HEK293 (cell line): ENCODE measurements around the gene HIVEP2.

Experiments used
- BCL11A ChIP-seq: fragments of 450-650 bp; formaldehyde crosslinking; IDR thresholded peaks from 2 replicates; pipeline ENCODE4 v1.5.1; 2016; ENCODE audit warnings: low read depth, missing biosample characterization, missing genetic modification characterization
- CTCF ChIP-seq: fragments of 450-650 bp; formaldehyde crosslinking; IDR thresholded peaks from 2 replicates; pipeline ENCODE4 v1.5.1; 2016; ENCODE audit warnings: missing biosample characterization, missing genetic modification characterization
- FEZF1 ChIP-seq: fragments of 450-650 bp; formaldehyde crosslinking; IDR thresholded peaks from 2 replicates; pipeline ENCODE4 v1.5.1; 2016; ENCODE audit warnings: missing biosample characterization, missing genetic modification characterization
- GLI4 ChIP-seq: fragments of 450-650 bp; formaldehyde crosslinking; IDR thresholded peaks from 2 replicates; pipeline ENCODE4 v1.5.1; 2016; ENCODE audit warnings: missing biosample characterization, missing genetic modification characterization
- MEIS1 ChIP-seq: sonication (generic); formaldehyde crosslinking; IDR thresholded peaks from 2 replicates; pipeline ENCODE4 v1.8.1; 2022; ENCODE audit warnings: missing genetic modification reagents, mild to moderate bottlenecking, borderline replicate concordance
- SALL2 ChIP-seq: fragments of 450-650 bp; formaldehyde crosslinking; IDR thresholded peaks from 2 replicates; pipeline ENCODE4 v1.5.0; 2017; ENCODE audit warnings: missing biosample characterization, mild to moderate bottlenecking, missing genetic modification characterization, borderline replicate concordance
- ZBTB10 ChIP-seq: fragments of 450-650 bp; formaldehyde crosslinking; IDR thresholded peaks from 2 replicates; pipeline ENCODE4 v1.5.1; 2016; ENCODE audit warnings: missing biosample characterization, missing genetic modification characterization
- ZNF121 ChIP-seq: fragments of 450-650 bp; formaldehyde crosslinking; IDR thresholded peaks from 2 replicates; pipeline ENCODE4 v1.5.1; 2016; ENCODE audit warnings: missing biosample characterization, missing genetic modification characterization
- ZNF133 ChIP-seq: fragments of 450-650 bp; formaldehyde crosslinking; IDR thresholded peaks from 2 replicates; pipeline ENCODE4 v1.5.1; 2016; ENCODE audit warnings: missing biosample characterization, missing genetic modification characterization
- ZNF140 ChIP-seq: fragments of 450-650 bp; formaldehyde crosslinking; IDR thresholded peaks from 2 replicates; pipeline ENCODE4 v1.5.1; 2016; ENCODE audit warnings: missing biosample characterization, missing genetic modification characterization
- ZNF221 ChIP-seq: fragments of 450-650 bp; formaldehyde crosslinking; IDR thresholded peaks from 2 replicates; pipeline ENCODE4 v1.5.1; 2017; ENCODE audit warnings: missing biosample characterization, missing genetic modification characterization, borderline replicate concordance
- ZNF626 ChIP-seq: fragments of 450-650 bp; sonication (Bioruptor Pico); formaldehyde crosslinking; IDR thresholded peaks from 2 replicates; pipeline ENCODE4 v1.5.1; 2018; ENCODE audit warnings: missing biosample characterization, missing genetic modification characterization, inconsistent platforms
- ZSCAN30 ChIP-seq: fragments of 450-650 bp; IDR thresholded peaks from 2 replicates; pipeline ENCODE4 v1.5.1; 2018; ENCODE audit warnings: missing biosample characterization, mild to moderate bottlenecking, missing genetic modification characterization, moderate library complexity

GRCh38 chr6:142820338-142821051, 124.5 kb downstream of the HIVEP2 start:
- TF ChIP-seq CTCF (no peak), ZNF626 (tag by site-specific recombination) (no peak), ZNF140 (no peak), ZNF133 (tag by site-specific recombination) (no peak), ZBTB10 (tag by site-specific recombination) (no peak), ZSCAN30 (tag by site-specific recombination) (no peak), GLI4 (tag by site-specific recombination) (no peak), ZNF221 (tag by site-specific recombination) (no peak), MEIS1 (CRISPR knock-in tag) (no peak), SALL2 (no peak), FEZF1 (tag by site-specific recombination) (no peak), BCL11A (no peak), ZNF121 (tag by site-specific recombination) (no peak)
